H1 (cell line): ENCODE results near the gene CTNNBL1. TPM values are rescaled to one million over a fixed set of nuclear protein-coding genes. Genes with fewer than 3 reads are reported as not detected.
"Not testable (repeated sequence)": the region's sequence is repeated elsewhere in the genome, so short reads cannot be mapped to it uniquely, and the experiment has no call there.

Source experiments
- CTCF ChIA-PET: fragments of 300-600 bp; sonication (Branson Sonifier 250); formaldehyde crosslinking; loops from one replicate; lab custom pipeline; 2021; ENCODE audit not compliant: partially characterized antibody; lab: Charles Lee
- POLR2A ChIA-PET: fragments of 300-600 bp; sonication (Branson Sonifier 250); formaldehyde crosslinking; loops from one replicate; lab custom pipeline; 2021; ENCODE audit warnings: inconsistent platforms; ENCODE audit not compliant: partially characterized antibody; lab: Charles Lee
- DNase-seq, 2 experiments: peaks; one replicate each; pipeline versions ENCODE4 v3.0.0 to v3.0.0-alpha.2; 2010 to 2022; ENCODE audit warnings: low spot score in 2 of 2, low read depth in 1 of 2, mixed read lengths in 1 of 2
- FAIRE-seq: peaks from 2 replicates; lab custom pipeline; 2011; peaks lifted over from hg19 to GRCh38; lab: Jason Lieb, UNC
- H2AFZ ChIP-seq: 2 replicates; pipeline ENCODE4 v1.8.1; 2012; ENCODE audit warnings: low read length, inconsistent platforms
- H2AK5ac ChIP-seq: 2 replicates; pipeline ENCODE4 v1.6.1; 2013; ENCODE audit warnings: low read depth, low read length
- H2BK120ac ChIP-seq: replicated peaks from 2 replicates; pipeline ENCODE3; 2013; ENCODE audit warnings: low read depth, low read length, inconsistent platforms
- H2BK12ac ChIP-seq: 2 replicates; pipeline ENCODE4 v1.6.1; 2013; ENCODE audit warnings: low read depth, low read length
- H2BK15ac ChIP-seq: 2 replicates; pipeline ENCODE4 v1.6.1; 2013; ENCODE audit warnings: low read length
- H2BK20ac ChIP-seq: 2 replicates; pipeline ENCODE4 v1.6.1; 2013; ENCODE audit warnings: low read length
- H2BK5ac ChIP-seq: 2 replicates; pipeline ENCODE4 v1.6.1; 2013; ENCODE audit warnings: low read depth, low read length
- H3K14ac ChIP-seq: 2 replicates; pipeline ENCODE4 v1.6.1; 2013; ENCODE audit warnings: inconsistent platforms; ENCODE audit not compliant: insufficient read length
- H3K18ac ChIP-seq: 2 replicates; pipeline ENCODE4 v1.6.1; 2013; ENCODE audit warnings: low read length; ENCODE audit errors: extremely low read depth
- H3K23ac ChIP-seq: 2 replicates; pipeline ENCODE4 v1.6.1; 2013; ENCODE audit warnings: inconsistent platforms; ENCODE audit not compliant: insufficient read length
- H3K23me2 ChIP-seq: 2 replicates; pipeline ENCODE4 v1.6.1; 2013; ENCODE audit warnings: low read depth, low read length
- H3K27ac ChIP-seq: 2 replicates; pipeline ENCODE4 v1.6.1; 2011; ENCODE audit warnings: low read depth, low read length, inconsistent platforms
- H3K27me3 ChIP-seq, 4 experiments: replicated peaks in 1 of 4; 1 replicate in 1 of 4; 2 replicates in 3 of 4; pipeline versions ENCODE4 v1.6.1 to v1.8.1; 2011 to 2013; ENCODE audit warnings: low read length in 3 of 4, mild to moderate bottlenecking in 3 of 4, inconsistent platforms in 2 of 4, mixed read lengths in 2 of 4, moderate library complexity in 1 of 4; ENCODE audit not compliant: control insufficient read depth in 3 of 4, insufficient read depth in 3 of 4; ENCODE audit errors: extremely low read depth in 1 of 4
- H3K36me3 ChIP-seq, 4 experiments: 2 replicates each; pipeline versions ENCODE4 v1.6.1 to v1.8.1; 2011 to 2013; ENCODE audit warnings: mild to moderate bottlenecking in 4 of 4, low read length in 3 of 4, moderate library complexity in 2 of 4, control low read depth in 1 of 4, inconsistent platforms in 1 of 4; ENCODE audit not compliant: insufficient read depth in 4 of 4, control insufficient read depth in 2 of 4
- H3K4ac ChIP-seq: replicated peaks from 2 replicates; pipeline ENCODE3; 2013; ENCODE audit warnings: low read length, low read depth, mixed read lengths, inconsistent platforms; ENCODE audit not compliant: insufficient read length
- H3K4me1 ChIP-seq, 4 experiments: replicated peaks in 1 of 4; 1 replicate in 1 of 4; 2 replicates in 3 of 4; pipeline versions ENCODE4 v1.6.1 to v1.8.1; 2011 to 2013; ENCODE audit warnings: low read length in 3 of 4, inconsistent platforms in 2 of 4, mixed read lengths in 1 of 4; ENCODE audit not compliant: insufficient read depth in 4 of 4, control insufficient read depth in 3 of 4
- H3K4me2 ChIP-seq, 2 experiments: 2 replicates each; pipeline versions ENCODE4 v1.6.1 to v1.8.1; 2011 to 2013; ENCODE audit warnings: low read depth in 2 of 2, low read length in 2 of 2, control low read depth in 1 of 2, inconsistent platforms in 1 of 2, mild to moderate bottlenecking in 1 of 2; ENCODE audit not compliant: insufficient read depth in 1 of 2
- H3K4me3 ChIP-seq, 4 experiments: fragments of 200-600, 300-600 bp in 1 of 4; sonication (generic), shearing (Covaris generic), sonication (Bioruptor Twin) in 1 of 4; 2 replicates each; pipeline versions ENCODE4 v1.5.1 to v1.8.1; 2011 to 2016; ENCODE audit warnings: low read length in 4 of 4, low read depth in 3 of 4, control low read depth in 2 of 4, inconsistent platforms in 2 of 4, mild to moderate bottlenecking in 2 of 4, mixed read lengths in 1 of 4, moderate library complexity in 1 of 4; ENCODE audit not compliant: insufficient read depth in 2 of 4; ENCODE audit errors: extremely low read depth in 1 of 4
- H3K56ac ChIP-seq: replicated peaks from 2 replicates; pipeline ENCODE3; 2013; ENCODE audit warnings: low read depth, mild to moderate bottlenecking, mixed read lengths, low read length, inconsistent platforms; ENCODE audit not compliant: insufficient read length
- H3K79me1 ChIP-seq: 2 replicates; pipeline ENCODE4 v1.6.1; 2013; ENCODE audit warnings: low read depth, low read length, control low read depth
- H3K79me2 ChIP-seq, 2 experiments: 2 replicates each; pipeline versions ENCODE4 v1.6.1 to v1.8.1; 2012 to 2013; ENCODE audit warnings: low read length in 2 of 2, mild to moderate bottlenecking in 2 of 2, inconsistent platforms in 1 of 2; ENCODE audit not compliant: insufficient read depth in 2 of 2, control insufficient read depth in 1 of 2
- H3K9ac ChIP-seq, 4 experiments: replicated peaks in 1 of 4; 1 replicate in 1 of 4; 2 replicates in 3 of 4; pipeline versions ENCODE4 v1.6.1 to v1.8.1; 2011 to 2013; ENCODE audit warnings: low read depth in 3 of 4, low read length in 3 of 4, control low read depth in 2 of 4, mild to moderate bottlenecking in 2 of 4, moderate library complexity in 2 of 4, inconsistent platforms in 1 of 4; ENCODE audit errors: extremely low read depth in 1 of 4
- H3K9me3 ChIP-seq, 2 experiments: 2 replicates each; pipeline versions ENCODE4 v1.6.1 to v1.8.1; 2012 to 2013; ENCODE audit warnings: mild to moderate bottlenecking in 2 of 2, moderate library complexity in 2 of 2, control low read depth in 1 of 2, inconsistent platforms in 1 of 2, low read depth in 1 of 2, low read length in 1 of 2, mixed read lengths in 1 of 2; ENCODE audit not compliant: insufficient read depth in 2 of 2
- H4K20me1 ChIP-seq, 2 experiments: replicated peaks in 1 of 2; 2 replicates each; pipeline versions ENCODE3 to v1.8.1; 2011 to 2013; ENCODE audit warnings: inconsistent platforms in 2 of 2, low read length in 2 of 2, mild to moderate bottlenecking in 1 of 2; ENCODE audit not compliant: insufficient read depth in 2 of 2, control insufficient read depth in 1 of 2
- H4K5ac ChIP-seq: 2 replicates; pipeline ENCODE4 v1.6.1; 2013; ENCODE audit warnings: low read length, low read depth, mixed read lengths, inconsistent platforms; ENCODE audit not compliant: insufficient read length
- H4K8ac ChIP-seq: 2 replicates; pipeline ENCODE4 v1.8.0; 2013; ENCODE audit warnings: mild to moderate bottlenecking, moderate library complexity, low read length, inconsistent platforms; ENCODE audit not compliant: insufficient read depth; ENCODE audit errors: extremely low read depth
- H4K91ac ChIP-seq: replicated peaks from 2 replicates; pipeline ENCODE3; 2013; ENCODE audit warnings: low read length, mixed read lengths, inconsistent platforms; ENCODE audit not compliant: insufficient read length
- WGBS, 2 experiments: shearing (Covaris generic) in 1 of 2; methylation state at CpG; one replicate each; pipeline versions ENCODE4 v1.1.6 to v1.1.7; 2013 to 2015; ENCODE audit warnings: low lambda C conversion rate in 2 of 2, mixed read lengths in 2 of 2, inconsistent platforms in 1 of 2, low coverage in 1 of 2, missing lambda C conversion rate in 1 of 2; ENCODE audit not compliant: insufficient replicate concordance in 2 of 2, insufficient coverage in 1 of 2, insufficient read length in 1 of 2; ENCODE audit errors: extremely low coverage in 1 of 2, missing lambda C conversion rate in 1 of 2; 5-methylcytosine and 5-hydroxymethylcytosine counted together
- polyA plus RNA-seq, 7 experiments: library from polyadenylated mRNA; depleted of rRNA in 3 of 7; stranded (reverse) in 5 of 7; unstranded in 2 of 7; fragments of >200 nt in 5 of 7; fragments of 200-250 nt in 2 of 7; gene quantifications; 1 replicate in 5 of 7; 2 replicates in 1 of 7; 4 replicates in 1 of 7; pipeline versions ENCODE4 v1.2.1 to v1.2.3, GENCODE V29; 2011 to 2013; ENCODE audit warnings: missing spikeins in 2 of 7, mixed read lengths in 2 of 7
- total RNA-seq: library from RNA; stranded (reverse); fragmentation: NEBNext Ultra II Directional; extraction: Animal tissue kit (Norgen Biotek cat#: 25700); gene quantifications from 2 replicates; pipeline ENCODE4 v1.2.1, GENCODE V29; 2021

The CTNNBL1 gene
- total and polyA plus RNA-seq, 2 of the 8 experiments (the other 6 are each of a cell fraction or from before 2014, with no cell fraction given), result 19.6 to 81.6 TPM

- H4K20me1 ChIP-seq, H3K23ac ChIP-seq, H2BK20ac ChIP-seq, H3K56ac ChIP-seq, H4K91ac ChIP-seq, H3K4me2 ChIP-seq, H3K18ac ChIP-seq, H3K9me3 ChIP-seq, FAIRE-seq, H2AFZ ChIP-seq, H2BK5ac ChIP-seq, H3K23me2 ChIP-seq, DNase-seq, H3K9ac ChIP-seq, H4K5ac ChIP-seq, H3K79me2 ChIP-seq, H2BK12ac ChIP-seq, POLR2A ChIA-PET, H4K8ac ChIP-seq, H3K4me1 ChIP-seq, H3K4ac ChIP-seq, H2BK15ac ChIP-seq, H3K4me3 ChIP-seq, H3K79me1 ChIP-seq, H2BK120ac ChIP-seq, H3K27ac ChIP-seq, H3K27me3 ChIP-seq, H2AK5ac ChIP-seq, H3K14ac ChIP-seq: not testable (repeated sequence)
- CTCF ChIA-PET, result interaction anchor here (1.3 kb wide), 1 partner anchor 240 kb away, joined by 5 read pairs; no protein-coding TSS in a partner anchor
- H3K36me3 ChIP-seq, result peaks cover 0 to 10% (median 3%) of the 10 kb centered on the region in 4 experiments; a peak in 3 of 8 replicates
- 96% methylated on average over 5 of the region's 5 CpGs; no CpG with 5 or more reads in 1 of the 2 experiments for WGBS, 2 experiments
These were observed 162.2 kb downstream of the CTNNBL1 start for GRCh38 chr20:37856034-37856433.
